Subcutaneous abdominal adipose tissue (tissue), 5 donors: ENCODE results near the gene SMIM24.

Experiments used
- H3K27ac ChIP-seq: one replicate; pipeline ENCODE4 v1.7.0; 2013; ENCODE audit warnings: low read depth, mild to moderate bottlenecking, inconsistent platforms, low read length, moderate library complexity
- H3K27me3 ChIP-seq, 5 donors: one replicate each; pipeline ENCODE4 v1.7.0; 2013; ENCODE audit warnings: low read length in 5 of 5, inconsistent platforms in 1 of 5; ENCODE audit not compliant: control insufficient read depth in 5 of 5, insufficient read depth in 4 of 5
- H3K36me3 ChIP-seq, 5 donors: one replicate each; pipeline ENCODE4 v1.7.0; 2013; ENCODE audit warnings: low read length in 5 of 5; ENCODE audit not compliant: control insufficient read depth in 5 of 5, insufficient read depth in 5 of 5
- H3K4me1 ChIP-seq, 5 donors: one replicate each; pipeline ENCODE4 v1.7.0; 2013; ENCODE audit warnings: low read length in 5 of 5, mild to moderate bottlenecking in 3 of 5, moderate library complexity in 1 of 5; ENCODE audit not compliant: control insufficient read depth in 5 of 5, insufficient read depth in 5 of 5
- H3K4me3 ChIP-seq, 5 donors: one replicate each; pipeline ENCODE4 v1.7.0; 2013; ENCODE audit warnings: low read length in 5 of 5, low read depth in 1 of 5
- H3K9ac ChIP-seq, 5 donors: one replicate each; pipeline ENCODE4 v1.7.0; 2013; ENCODE audit warnings: low read length in 5 of 5, mild to moderate bottlenecking in 4 of 5, moderate library complexity in 3 of 5
- H3K9me3 ChIP-seq, 5 donors: one replicate each; pipeline ENCODE4 v1.7.0; 2013; ENCODE audit warnings: low read length in 5 of 5; ENCODE audit not compliant: control insufficient read depth in 5 of 5
- donor health status: healthy.
- donor health status: healthy.
- donor health status: healthy.
- donor health status: healthy.
- donor health status: healthy.

SMIM24 gene

GRCh38 chr19:3497757-3498520 lies 17.6 kb upstream of the SMIM24 start:
- Histone ChIP-seq H3K9me3 (no peaks in the 10 kb centered on the region), H3K27ac (no peak overlapping the region), H3K27me3 (no peaks in the 10 kb centered on the region), H3K9ac (no peak overlapping the region), H3K4me3 (no peak overlapping the region), H3K4me1 (peaks cover 7 to 20% (median 14%) of the 10 kb centered on the region in 5 donors), H3K36me3 (peaks cover 0 to 40% (median 31%) of the 10 kb centered on the region in 5 donors)

GRCh38 chr19:3496392-3497273 lies 16.3 kb upstream of the SMIM24 start:
- no peaks in the 10 kb centered on the region for H3K27me3 ChIP-seq
- H3K9me3 ChIP-seq, result no peaks in the 10 kb centered on the region
- H3K4me1 ChIP-seq, result peaks cover 7 to 20% (median 14%) of the 10 kb centered on the region in 5 donors
- no peak overlapping the region for H3K27ac ChIP-seq
- peaks cover 0 to 53% (median 44%) of the 10 kb centered on the region in 5 donors for H3K36me3 ChIP-seq
- H3K9ac ChIP-seq, result no peak overlapping the region
- no peak overlapping the region for H3K4me3 ChIP-seq

DNA sequence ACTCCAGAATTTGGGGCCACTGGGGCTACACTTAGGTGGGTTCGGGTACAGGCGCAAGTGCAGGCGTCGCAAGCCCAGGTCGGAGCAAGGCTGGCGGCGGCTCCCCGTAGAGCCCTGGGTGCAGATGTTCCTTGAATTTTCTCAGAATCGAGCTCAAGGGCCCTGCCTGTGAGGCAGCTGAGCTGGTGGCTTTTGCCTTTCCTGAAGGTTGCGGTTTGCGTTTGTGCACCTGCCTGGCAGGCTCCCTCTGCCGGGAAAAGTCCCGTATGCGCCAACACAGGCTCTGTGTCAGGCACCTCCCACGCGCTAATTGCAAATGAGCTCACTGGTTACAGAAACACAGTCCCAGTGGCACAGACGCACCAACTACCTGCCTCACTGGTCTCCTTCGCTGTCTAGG lies 14.2 kb upstream of the SMIM24 start:
- H3K9me3 ChIP-seq, result no peaks in the 10 kb centered on the region
- no peak overlapping the region for H3K9ac ChIP-seq
- no peak overlapping the region for H3K27ac ChIP-seq
- H3K4me3 ChIP-seq, result no peak overlapping the region
- no peaks in the 10 kb centered on the region for H3K27me3 ChIP-seq
- peaks cover 0 to 68% (median 51%) of the 10 kb centered on the region in 5 donors for H3K36me3 ChIP-seq
- H3K4me1 ChIP-seq, result peaks cover 0 to 5% (median 4%) of the 10 kb centered on the region in 5 donors

DNA sequence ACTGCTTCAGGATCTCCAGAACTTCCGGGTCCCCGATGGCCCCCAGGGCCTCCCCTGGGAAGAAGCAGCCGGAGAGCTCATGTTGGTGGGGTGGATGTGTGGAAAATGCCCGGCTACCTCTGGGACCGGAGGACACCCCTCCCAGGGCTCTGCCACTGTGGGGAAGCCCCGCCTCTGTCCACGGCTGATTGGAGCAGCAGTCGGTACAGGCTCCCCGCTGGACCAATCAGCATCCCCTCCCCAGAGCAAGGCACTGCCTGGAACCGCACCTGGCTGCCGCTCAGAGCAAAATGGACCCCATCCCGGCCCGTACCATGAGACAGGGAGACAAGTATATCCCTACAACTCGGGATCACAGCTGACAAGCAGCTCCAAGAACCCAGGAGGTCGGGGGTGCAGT lies 13.7 kb upstream of the SMIM24 start:
- H3K27me3 ChIP-seq, result no peaks in the 10 kb centered on the region
- no peak overlapping the region for H3K4me3 ChIP-seq
- H3K9ac ChIP-seq, result no peak overlapping the region
- peaks cover 0 to 68% (median 51%) of the 10 kb centered on the region in 5 donors for H3K36me3 ChIP-seq
- peaks cover 0 to under 1% (median 0%) of the 10 kb centered on the region in 5 donors for H3K4me1 ChIP-seq
- no peaks in the 10 kb centered on the region for H3K9me3 ChIP-seq
- H3K27ac ChIP-seq, result no peak overlapping the region

- Histone ChIP-seq H3K4me3 (no peak overlapping the region), H3K27me3 (no peaks in the 10 kb centered on the region), H3K36me3 (peaks cover 0 to 68% (median 51%) of the 10 kb centered on the region in 5 donors), H3K9me3 (no peaks in the 10 kb centered on the region), H3K9ac (no peak overlapping the region), H3K27ac (no peak overlapping the region), H3K4me1 (no peaks in the 10 kb centered on the region)
These were observed 13.3 kb upstream of the SMIM24 start for GRCh38 chr19:3493651-3494050.

DNA sequence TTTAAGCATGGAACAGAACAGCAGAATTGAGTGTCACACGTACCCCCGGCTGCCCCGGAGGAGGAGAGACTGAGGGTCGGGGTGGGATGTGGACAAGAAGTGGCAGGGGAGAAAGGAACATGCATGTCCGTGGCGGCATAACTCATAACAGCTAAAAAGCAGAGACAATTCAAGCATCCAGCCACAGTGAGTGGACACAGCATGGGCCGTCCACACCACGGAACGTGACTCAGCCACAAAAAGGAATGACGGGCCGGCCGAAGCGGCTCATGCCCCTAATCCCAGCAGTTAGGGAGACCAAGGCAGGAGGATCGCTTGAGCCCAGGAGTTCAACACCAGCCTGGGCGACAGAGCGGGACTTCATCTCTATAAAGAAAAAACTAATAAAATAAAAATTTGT lies 12.6 kb upstream of the SMIM24 start:
- Histone ChIP-seq H3K4me3 (no peak overlapping the region), H3K36me3 (peaks cover 0 to 68% (median 51%) of the 10 kb centered on the region in 5 donors), H3K9ac (no peak overlapping the region), H3K27ac (no peak overlapping the region), H3K4me1 (no peaks in the 10 kb centered on the region), H3K9me3 (no peaks in the 10 kb centered on the region), H3K27me3 (no peaks in the 10 kb centered on the region)

GRCh38 chr19:3492131-3492839 lies 12.0 kb upstream of the SMIM24 start:
- H3K4me1 ChIP-seq, result no peaks in the 10 kb centered on the region
- H3K9me3 ChIP-seq, result no peaks in the 10 kb centered on the region
- H3K27me3 ChIP-seq, result no peaks in the 10 kb centered on the region
- peaks cover 0 to 68% (median 51%) of the 10 kb centered on the region in 5 donors for H3K36me3 ChIP-seq
- H3K27ac ChIP-seq, result no peak overlapping the region
- H3K4me3 ChIP-seq, result no peak overlapping the region
- H3K9ac ChIP-seq, result no peak overlapping the region

DNA sequence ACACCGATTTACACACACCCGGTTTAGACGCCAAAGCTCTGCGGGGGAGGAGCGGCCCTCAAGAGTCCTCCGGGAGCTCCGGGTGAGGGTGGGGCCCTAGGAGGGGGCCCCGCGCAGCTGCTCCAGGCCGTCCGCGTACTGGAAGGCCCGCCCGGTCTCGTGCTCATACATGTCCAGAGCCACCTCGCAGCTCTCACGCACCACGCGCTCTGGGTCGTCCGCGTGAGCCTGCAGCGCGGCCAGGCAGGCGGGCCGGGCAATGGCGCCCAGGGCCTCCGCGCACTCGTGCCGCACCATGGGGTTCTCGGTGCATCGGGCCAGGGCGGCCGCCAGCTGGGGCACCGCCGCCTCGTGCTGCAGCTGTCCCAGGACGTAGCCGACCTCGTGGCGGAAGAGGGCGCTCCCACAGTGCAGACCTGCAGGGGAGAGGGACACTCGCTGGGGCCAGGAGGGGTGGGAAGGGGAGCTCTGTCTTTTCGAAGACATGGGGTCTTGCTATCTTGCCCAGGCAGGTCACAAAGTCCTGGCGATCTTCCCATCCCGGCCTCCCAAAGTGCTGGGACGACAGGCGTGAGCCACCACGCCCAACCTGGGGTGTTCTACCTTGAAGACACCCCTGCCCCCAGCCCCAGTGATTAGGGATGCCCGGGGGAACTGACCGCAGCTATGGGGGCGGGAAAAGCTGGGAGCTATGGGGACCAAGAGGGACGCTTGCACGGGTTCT lies 11.2 kb upstream of the SMIM24 start:
- peaks cover 0 to 61% (median 50%) of the 10 kb centered on the region in 5 donors for H3K36me3 ChIP-seq
- no peak overlapping the region for H3K4me3 ChIP-seq
- no peaks in the 10 kb centered on the region for H3K27me3 ChIP-seq

DNA sequence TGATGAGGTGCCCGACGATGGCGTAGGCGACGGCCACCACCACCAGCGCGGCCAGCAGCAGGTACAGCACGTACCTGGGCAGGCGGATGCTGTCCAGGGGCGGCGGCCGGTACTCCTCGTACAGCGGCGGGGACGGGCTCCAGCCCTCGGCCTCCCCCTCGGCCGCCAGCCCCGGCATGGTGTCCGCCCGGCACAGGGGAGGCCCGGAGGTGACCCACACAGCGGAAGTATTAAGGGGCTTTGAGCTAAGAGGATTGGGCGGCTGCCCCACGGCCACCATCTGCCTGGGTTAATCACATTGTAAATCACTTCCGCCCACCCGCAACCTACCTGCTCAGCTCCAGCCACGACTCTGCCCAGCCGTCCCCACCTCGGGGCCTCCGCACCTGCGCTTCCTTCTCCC lies 2.9 kb upstream of the SMIM24 start, which contains the start of gene SMIM44:
SMIM44 (minus strand) TSS at position 216 of the 403 bp plus-strand sequence; CDS start at position 178, 38 bp downstream.
- Histone ChIP-seq H3K36me3 (no peaks in the 10 kb centered on the region), H3K9ac (no peak within 1 kb of the TSS), H3K4me1 (peaks cover 0 to 2% (median 0%) of the 10 kb centered on the region in 5 donors), H3K27ac (no peak within 1 kb of the TSS), H3K4me3 (no peak within 1 kb of the TSS), H3K9me3 (no peaks in the 10 kb centered on the region), H3K27me3 (peaks cover 20 to 37% (median 28%) of the 10 kb centered on the region in 5 donors)

More for the DNA sequence above, 11.2 kb upstream of the SMIM24 start:
- no peak overlapping the region for H3K9ac ChIP-seq
- H3K27ac ChIP-seq, result no peak overlapping the region
- H3K9me3 ChIP-seq, result no peaks in the 10 kb centered on the region
- H3K4me1 ChIP-seq, result no peaks in the 10 kb centered on the region
